Ishikawa (cell line): ENCODE measurements around the gene POLE4.

Experiments
- CEBPB ChIP-seq: IDR thresholded peaks from 2 replicates; pipeline ENCODE4 v1.6.1; 2012
- CREB1 ChIP-seq: IDR thresholded peaks from 2 replicates; pipeline ENCODE4 v1.6.1; 2012; ENCODE audit warnings: low read depth
- EGR1 ChIP-seq: IDR thresholded peaks from 2 replicates; pipeline ENCODE4 v1.6.1; 2012
- EP300 ChIP-seq: IDR thresholded peaks from 2 replicates; pipeline ENCODE4 v1.6.1; 2012; ENCODE audit warnings: borderline replicate concordance
- FOXM1 ChIP-seq: IDR thresholded peaks from 2 replicates; pipeline ENCODE4 v1.6.1; 2012; ENCODE audit warnings: low read depth, borderline replicate concordance
- RAD21 ChIP-seq: IDR thresholded peaks from 2 replicates; pipeline ENCODE4 v1.6.1; 2012; ENCODE audit warnings: low read depth
- TAF1 ChIP-seq: IDR thresholded peaks from 2 replicates; pipeline ENCODE4 v1.6.1; 2012; ENCODE audit warnings: low read depth, mild to moderate bottlenecking
- TCF12 ChIP-seq: IDR thresholded peaks from 2 replicates; pipeline ENCODE4 v1.6.1; 2012; ENCODE audit warnings: low read depth
- TEAD4 ChIP-seq: IDR thresholded peaks from 2 replicates; pipeline ENCODE4 v1.6.1; 2012
- YY1 ChIP-seq: IDR thresholded peaks from 2 replicates; pipeline ENCODE4 v1.6.1; 2012; ENCODE audit warnings: low read depth
- ZBTB7A ChIP-seq: IDR thresholded peaks from 2 replicates; pipeline ENCODE4 v1.6.1; 2012; ENCODE audit warnings: low read depth
- TF ChIP-seq, protein P1 (sequence below): IDR thresholded peaks from 2 replicates; pipeline ENCODE4 v1.6.1; 2012
- TF ChIP-seq, protein P2 (sequence below): IDR thresholded peaks from 2 replicates; pipeline ENCODE4 v1.6.1; 2012
- TF ChIP-seq, protein P3 (sequence below): IDR thresholded peaks from 2 replicates; pipeline ENCODE4 v1.6.1; 2012; ENCODE audit warnings: low read depth, mild to moderate bottlenecking

DNA sequence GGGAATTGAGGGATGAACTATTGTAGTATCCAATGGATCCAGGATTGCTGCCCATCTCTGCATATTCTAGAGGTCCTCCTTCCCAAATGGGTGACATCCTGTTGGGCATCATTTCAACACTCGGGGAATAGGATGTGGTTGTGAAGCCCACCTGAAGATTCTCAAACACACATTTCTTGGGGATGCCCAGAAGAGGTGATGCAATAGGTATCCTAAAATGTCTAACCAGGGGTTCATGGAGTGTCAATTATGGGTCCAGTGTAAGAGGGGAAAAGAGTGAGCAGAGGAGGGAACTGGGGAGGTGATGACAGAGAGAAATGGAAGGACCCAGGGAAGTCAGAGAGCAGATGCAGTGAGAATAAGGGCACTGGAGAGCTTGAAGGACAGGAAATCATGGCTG is 52.1 kb downstream of the POLE4 start:
- TF ChIP-seq, protein P1, sequence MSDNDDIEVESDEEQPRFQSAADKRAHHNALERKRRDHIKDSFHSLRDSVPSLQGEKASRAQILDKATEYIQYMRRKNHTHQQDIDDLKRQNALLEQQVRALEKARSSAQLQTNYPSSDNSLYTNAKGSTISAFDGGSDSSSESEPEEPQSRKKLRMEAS: no peak
- no peak for TF ChIP-seq EP300
- TF ChIP-seq, protein P2, sequence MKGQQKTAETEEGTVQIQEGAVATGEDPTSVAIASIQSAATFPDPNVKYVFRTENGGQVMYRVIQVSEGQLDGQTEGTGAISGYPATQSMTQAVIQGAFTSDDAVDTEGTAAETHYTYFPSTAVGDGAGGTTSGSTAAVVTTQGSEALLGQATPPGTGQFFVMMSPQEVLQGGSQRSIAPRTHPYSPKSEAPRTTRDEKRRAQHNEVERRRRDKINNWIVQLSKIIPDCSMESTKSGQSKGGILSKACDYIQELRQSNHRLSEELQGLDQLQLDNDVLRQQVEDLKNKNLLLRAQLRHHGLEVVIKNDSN: no peak
- TF ChIP-seq CEBPB: no peak
- TF ChIP-seq, protein P3, sequence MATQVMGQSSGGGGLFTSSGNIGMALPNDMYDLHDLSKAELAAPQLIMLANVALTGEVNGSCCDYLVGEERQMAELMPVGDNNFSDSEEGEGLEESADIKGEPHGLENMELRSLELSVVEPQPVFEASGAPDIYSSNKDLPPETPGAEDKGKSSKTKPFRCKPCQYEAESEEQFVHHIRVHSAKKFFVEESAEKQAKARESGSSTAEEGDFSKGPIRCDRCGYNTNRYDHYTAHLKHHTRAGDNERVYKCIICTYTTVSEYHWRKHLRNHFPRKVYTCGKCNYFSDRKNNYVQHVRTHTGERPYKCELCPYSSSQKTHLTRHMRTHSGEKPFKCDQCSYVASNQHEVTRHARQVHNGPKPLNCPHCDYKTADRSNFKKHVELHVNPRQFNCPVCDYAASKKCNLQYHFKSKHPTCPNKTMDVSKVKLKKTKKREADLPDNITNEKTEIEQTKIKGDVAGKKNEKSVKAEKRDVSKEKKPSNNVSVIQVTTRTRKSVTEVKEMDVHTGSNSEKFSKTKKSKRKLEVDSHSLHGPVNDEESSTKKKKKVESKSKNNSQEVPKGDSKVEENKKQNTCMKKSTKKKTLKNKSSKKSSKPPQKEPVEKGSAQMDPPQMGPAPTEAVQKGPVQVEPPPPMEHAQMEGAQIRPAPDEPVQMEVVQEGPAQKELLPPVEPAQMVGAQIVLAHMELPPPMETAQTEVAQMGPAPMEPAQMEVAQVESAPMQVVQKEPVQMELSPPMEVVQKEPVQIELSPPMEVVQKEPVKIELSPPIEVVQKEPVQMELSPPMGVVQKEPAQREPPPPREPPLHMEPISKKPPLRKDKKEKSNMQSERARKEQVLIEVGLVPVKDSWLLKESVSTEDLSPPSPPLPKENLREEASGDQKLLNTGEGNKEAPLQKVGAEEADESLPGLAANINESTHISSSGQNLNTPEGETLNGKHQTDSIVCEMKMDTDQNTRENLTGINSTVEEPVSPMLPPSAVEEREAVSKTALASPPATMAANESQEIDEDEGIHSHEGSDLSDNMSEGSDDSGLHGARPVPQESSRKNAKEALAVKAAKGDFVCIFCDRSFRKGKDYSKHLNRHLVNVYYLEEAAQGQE: no peak
- TF ChIP-seq FOXM1: no peak
- TF ChIP-seq EGR1: no peak
- no peak for TF ChIP-seq RAD21
- TF ChIP-seq ZBTB7A: no peak
- TF ChIP-seq YY1: no peak
- no peak for TF ChIP-seq TAF1
- no peak for TF ChIP-seq TCF12
- no peak for TF ChIP-seq CREB1
- TF ChIP-seq TEAD4: no peak
